ENCODE results near the gene SAMHD1.

GRCh38 chr20:36875702-36876472, 75.6 kb downstream of the SAMHD1 start, which contains the start of gene TLDC2:
- no peak for TF ChIP-seq CTCF (conservative IDR thresholded peaks at IDR 0.05; ENCODE audit: low read length)
- TF ChIP-seq EZH2phosphoT487 (IDR thresholded peaks at IDR 0.05; ENCODE audit: borderline replicate concordance, low read depth, low read length) = no peak
